NCI-H146 treated with DMSO at 0.1 percent for 48 hours (cell line): ENCODE data around the gene ATP10A.
"Not testable (repeated sequence)": the region's sequence is repeated elsewhere in the genome, so short reads cannot be mapped to it uniquely, and the experiment has no call there.

ENCODE experiments used
- DNase-seq: peaks from one replicate; lab custom pipeline; 2025; ENCODE audit not compliant: unreplicated experiment; lab: John Stamatoyannopoulos, UW

Gene ATP10A

DNA sequence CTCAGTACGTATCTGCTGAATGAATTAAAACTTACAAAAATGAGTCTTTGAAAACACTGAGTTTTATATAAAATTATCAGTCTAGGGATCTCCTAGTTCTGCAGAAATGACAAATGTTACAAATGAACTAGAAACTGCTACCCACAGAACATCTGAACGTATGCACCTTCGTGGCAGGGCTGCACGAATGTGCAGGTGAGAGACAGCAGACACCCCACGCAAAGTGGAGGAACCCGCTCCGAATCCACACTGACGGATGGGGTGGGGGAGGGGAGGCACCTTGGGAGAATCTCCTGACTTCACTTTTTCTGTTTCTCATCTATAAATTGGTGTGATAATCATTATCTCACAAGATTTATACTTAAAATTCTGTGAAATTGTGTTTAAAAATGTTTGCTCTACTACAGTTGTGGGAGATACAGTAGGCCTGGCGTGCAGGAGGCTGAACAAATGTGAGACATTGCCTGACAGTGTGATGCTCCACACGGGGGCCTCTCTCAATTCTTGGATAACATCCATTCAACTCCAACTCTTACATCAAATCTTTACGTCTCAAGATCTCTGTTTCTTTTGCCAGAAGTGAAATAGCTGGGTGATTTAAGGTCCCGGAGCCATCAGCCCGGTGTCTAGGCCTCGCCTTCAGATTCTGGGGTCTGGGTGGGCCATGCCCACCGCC lies 86.9 kb downstream of the ATP10A start:
- no peak for DNase-seq

DNA sequence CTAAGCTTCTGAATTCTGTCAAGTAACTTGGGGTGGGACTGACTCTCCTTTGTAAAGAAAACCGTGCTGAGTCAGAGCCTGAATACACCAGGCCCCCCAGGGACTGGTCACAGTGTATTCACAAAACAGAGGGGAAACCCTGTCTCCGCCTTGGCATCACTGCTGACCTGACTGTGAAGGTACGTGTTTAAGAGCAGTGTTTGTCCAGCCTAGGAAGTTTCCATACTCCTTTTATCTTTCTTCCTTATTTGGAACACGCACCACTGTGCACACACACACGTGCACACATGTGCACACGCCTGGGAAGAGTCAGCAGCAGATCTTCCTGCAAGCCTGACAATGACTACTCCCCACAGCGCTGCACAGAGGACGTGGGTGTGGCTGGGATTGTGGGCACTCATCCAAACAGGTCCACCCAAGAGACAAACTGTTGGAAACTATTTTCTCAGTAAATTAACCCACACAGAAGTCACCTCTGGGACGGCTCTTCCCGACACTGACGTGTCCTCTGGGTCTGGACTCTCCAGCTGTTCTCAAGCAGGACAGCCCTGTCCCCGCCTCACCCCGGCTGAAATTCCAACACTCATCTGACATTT lies 87.7 kb downstream of the ATP10A start:
- no peak for DNase-seq

DNA sequence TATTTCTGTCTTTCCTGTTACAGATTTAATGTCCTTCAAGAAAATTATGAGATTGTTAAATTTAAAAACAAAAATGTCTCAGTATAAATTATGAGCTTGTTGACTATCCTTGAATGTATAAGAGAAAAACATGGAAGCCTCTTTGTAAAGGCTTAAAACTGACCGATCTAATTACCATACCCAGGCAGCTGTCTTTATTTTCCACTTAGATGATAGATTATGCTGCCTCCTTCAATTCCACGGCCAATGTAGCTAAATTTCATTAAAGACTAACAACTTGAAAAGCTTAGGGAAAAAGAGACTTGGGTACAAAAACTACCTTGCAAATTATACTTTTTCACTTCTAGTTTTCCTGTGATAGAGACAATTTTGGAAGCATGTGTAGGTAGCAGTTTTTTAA lies 88.3 kb downstream of the ATP10A start:
- no peak for DNase-seq

DNA sequence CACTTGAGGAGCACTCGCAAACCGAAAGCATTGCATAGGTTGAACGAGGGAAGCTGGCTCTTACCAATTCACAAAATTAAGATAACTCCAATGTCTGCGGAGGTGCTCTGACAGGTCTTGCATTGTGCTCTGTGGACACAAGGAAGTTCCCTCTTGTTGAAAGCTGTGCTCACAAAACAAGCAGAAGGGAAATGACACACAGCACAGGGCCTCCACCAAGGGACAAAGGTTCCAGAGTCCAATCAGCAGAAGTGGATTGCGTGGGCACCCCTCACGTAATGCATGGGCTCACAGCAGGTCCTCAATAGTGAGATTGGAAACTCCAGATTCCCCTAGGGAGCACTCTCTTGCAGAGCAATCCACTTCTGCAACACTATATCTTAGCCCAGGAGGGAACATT lies 89.9 kb downstream of the ATP10A start:
- DNase-seq: no peak

DNA sequence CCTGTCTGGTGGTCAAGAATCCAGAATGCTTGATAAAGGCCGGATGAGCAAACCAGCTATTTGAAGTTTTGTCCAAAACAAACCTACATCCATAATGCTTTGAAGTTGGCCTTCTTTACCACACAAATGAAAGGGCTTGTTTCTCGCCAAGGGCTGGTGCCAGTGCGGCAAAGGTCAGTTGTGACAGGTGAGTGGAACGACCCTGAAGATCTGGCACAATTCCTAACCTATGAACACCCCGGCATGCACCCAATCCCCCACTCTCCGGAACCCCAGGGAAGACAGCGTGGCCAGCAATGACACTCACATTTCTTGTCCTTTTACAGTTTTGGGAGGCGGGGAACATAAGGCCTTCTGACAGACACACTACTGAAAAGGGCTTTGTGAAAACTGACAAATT lies 90.6 kb downstream of the ATP10A start:
- no peak for DNase-seq

DNA sequence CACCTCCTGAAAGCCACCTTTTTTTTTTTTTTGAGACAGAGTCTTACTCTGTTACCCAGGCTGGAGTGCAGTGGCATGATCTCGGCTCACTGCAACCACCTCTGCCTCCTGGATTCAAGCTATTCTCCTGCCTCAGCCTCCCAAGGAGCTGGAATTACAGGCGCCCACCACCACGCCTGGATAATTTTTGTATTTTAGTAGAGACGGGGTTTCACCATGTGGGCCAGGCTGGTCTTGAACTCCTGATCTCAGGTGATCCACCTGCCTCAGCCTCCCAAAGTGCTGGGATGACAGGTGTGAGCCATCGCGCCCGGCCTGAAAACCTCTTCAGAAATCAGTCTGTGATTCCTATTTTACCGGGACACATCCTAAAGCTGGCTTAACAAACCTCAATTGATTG lies 91.4 kb downstream of the ATP10A start:
- not testable (repeated sequence) for DNase-seq

DNA sequence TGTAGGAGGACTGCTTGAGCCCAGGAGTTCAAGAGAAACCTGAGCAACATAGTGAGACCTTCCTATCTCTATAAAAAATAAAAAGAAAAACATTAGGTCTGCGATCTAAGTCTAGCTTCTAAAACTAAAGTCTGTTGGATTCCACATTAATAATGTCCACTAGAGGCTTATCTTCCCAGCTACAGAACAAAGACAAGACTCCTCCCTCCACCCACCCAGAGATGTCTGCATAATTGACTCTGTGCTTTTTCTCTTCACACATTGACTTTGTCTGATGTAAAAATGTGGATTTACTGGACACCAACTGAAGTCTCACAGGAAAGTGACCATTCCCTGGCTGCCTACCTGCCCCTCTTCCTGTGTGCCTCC lies 91.8 kb downstream of the ATP10A start:
- no peak for DNase-seq

DNA sequence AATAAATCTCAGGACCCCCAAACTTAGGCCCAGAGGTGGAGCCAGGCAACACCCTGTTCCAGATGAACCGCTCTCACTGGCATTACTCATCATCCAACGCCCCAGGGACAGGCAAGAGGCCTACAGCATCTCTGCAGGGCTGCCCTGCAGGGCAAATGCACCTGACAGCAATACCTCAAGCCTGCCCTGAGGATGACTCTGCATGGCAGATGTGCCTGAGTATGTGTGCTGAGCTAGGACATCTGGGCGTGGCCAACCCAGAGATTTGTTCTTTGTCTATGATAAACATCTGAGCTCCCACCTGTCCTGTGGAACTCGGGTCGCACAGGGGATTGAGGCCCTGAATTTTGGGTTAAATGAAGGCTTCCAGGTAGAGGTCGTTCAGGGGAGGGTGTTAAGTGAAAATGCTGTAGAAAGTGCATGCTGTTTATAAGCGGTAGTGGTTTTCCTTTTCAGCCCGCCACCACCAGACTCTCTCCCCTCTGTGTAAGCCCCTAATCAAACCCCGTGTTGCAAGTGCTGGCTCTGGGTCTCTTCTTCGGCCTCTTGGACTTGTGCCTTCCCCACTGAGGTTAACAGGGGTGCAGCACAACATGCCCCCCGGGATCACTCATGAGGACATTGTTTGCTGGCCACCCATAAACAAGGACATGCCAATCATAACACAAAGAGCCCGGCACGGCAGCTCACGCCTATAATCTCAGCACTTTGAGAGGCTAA lies 92.3 kb downstream of the ATP10A start:
- no peak for DNase-seq

DNA sequence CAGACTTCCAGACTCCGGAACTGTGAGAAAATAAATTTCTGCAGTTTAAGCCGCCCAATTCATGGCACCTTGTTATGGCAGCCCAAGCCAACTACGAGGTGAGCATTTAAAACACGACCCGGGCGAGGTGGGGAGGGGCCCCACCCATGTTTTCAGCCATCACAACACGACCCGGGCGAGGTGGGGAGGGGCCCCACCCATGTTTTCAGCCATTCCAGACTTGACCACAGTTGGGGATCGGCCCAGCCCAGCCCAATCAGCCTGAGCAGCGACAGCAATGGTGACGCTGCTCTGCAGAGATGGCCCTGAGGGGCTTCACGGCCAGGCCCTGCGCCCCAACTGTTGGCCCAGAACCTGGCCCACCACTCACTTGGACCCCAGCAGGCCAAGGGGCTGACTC lies 93.1 kb downstream of the ATP10A start:
- DNase-seq: no peak

DNA sequence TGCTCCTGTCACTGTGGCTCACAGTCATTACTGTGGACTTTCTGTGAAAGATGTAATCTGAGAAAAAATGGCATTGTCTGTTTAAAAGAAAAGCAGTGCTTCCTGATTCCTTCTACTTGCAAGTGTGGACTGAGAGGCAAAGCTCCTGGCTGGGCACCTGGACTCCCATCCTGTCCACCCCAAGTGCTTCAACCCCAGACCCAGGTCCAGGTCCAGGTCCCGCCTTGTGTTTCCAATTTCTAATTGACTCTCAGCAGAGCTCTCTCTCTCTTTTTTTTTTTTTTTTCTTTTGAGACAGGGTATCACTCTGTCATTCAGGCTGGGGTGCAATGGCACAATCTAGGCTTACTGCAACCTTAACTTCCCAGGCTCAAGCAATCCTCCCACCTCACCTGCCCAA lies 94.9 kb downstream of the ATP10A start:
- DNase-seq: no peak

DNA sequence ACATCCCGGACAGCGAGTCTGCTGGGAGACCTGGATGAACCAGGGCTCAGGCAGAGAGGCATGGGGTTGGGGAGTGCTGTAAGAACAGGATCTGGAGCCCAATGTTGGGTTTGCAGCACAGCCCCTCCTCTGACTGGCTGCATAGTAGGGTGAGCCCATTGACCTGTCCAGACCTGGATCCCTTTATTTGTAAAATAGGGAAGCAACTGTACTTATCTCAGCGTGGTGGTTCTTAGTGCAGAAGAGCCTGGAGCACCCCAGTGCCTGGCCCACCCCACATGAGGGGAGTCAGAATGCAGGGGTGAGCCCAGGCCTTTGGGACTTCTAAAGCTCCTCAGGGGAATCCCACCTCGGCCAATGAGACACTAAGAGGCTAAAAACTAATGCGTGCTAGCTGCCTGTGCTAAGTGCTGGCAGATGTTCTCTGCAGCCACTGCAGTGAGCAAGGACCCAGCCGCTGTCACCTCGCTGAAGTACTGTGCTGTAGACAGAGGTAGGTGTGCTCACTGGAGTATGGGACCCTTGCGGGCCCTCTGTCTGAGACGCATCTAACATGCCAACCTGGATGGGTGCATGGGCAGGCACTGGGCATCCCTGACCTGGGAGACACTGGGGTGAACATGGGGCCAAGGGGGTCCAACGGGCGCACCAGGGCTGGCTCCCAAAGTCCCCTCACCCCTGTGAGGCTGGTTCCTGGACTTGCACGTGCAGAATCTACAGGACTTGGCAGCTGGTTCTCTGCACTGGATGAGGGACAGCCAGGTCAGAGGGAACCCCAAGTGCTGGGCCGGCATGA lies 95.6 kb downstream of the ATP10A start:
- DNase-seq: no peak

DNA sequence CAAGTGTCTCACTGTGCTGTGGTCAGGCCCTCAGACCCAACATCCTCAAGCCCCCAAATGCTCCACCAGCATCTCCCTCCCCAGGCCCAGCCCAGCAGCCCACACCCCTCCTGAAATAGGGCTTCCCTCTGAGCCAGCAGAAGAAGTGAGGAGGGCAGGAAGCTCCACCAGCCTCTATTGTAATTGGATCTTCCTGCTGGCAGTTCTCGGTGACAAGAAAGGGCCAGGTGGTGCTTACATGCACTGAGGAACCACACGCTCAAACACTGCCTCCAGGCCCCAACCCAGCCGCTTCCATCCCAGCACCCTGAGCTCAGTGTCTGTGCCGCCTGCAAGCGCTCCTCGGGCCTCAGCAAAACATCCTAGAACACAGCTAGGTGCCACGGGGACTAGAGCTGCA lies 96.7 kb downstream of the ATP10A start:
- no peak for DNase-seq

DNA sequence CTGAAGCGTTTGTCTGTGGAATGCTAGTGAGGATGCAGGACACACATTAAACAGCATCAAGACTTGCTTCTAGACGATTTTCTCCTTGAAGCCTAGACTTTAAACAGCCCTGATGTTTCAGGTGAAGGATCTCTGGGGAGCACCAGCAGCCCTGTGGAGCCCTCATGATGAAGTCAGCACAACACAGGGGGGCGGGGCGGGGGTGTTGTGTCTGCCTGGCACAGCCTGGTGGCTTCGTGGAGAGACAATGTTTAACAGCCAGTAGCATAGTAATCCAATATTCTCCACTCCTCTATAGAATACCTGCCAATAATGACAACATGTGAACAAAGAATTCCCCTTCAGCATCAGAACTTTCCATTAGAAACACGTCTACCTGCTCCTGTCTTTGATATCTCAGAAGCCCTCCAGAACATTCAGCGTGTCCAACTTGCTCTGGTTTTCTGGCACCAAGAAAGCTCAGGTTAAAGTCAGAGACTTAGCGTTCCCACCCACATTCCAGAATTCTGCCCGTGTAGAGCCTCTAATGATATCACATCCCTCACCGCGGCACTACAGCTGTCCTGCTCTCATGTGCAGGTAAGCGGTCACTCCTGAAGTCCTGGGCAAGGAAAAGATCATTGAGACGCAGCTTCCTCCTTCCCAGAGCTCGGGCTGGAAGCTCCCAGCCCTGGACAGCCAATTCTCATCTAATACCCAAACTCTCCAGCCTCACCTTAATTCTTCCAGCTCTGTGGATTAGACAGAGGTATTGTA lies 98.0 kb downstream of the ATP10A start:
- DNase-seq: no peak

DNA sequence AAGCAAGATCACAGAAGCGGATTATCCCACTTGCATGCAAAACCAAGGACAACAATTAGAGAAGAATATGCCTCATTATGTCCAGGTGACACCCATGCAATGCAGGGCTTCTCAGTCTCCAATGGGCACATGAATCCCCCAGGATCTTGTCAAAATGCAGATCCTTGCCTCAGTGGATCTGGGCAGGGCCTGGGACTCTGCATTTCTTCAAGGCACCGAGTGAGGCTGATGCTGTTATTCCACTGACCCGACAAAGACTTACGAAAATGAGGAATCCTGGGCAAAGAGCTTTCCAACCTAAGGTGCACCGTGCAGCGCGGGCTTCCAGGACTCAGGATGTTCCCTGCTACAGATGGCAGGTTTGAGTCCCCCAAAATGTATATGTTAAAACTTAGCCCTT lies 99.2 kb downstream of the ATP10A start:
- no peak for DNase-seq

DNA sequence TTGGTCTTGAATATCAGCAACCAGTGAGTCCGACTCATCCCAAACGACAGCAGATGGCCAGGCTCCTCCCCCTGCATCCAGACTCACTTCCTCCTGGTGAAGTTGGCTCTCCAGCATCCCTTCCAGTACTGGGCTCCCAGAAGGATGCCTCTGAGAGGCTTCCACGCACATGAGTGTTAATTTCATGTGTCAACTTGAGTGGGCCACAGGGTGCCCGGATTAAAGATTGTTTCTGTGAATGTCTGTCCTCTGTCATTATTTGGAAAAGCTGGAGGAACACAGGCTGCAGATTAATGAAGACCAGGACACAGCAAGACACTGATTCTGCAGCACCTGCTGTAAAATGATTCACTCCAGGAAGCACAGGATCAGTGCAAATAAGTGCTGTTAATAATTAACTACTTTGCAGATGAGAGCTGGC lies 99.8 kb downstream of the ATP10A start:
- DNase-seq: no peak

DNA sequence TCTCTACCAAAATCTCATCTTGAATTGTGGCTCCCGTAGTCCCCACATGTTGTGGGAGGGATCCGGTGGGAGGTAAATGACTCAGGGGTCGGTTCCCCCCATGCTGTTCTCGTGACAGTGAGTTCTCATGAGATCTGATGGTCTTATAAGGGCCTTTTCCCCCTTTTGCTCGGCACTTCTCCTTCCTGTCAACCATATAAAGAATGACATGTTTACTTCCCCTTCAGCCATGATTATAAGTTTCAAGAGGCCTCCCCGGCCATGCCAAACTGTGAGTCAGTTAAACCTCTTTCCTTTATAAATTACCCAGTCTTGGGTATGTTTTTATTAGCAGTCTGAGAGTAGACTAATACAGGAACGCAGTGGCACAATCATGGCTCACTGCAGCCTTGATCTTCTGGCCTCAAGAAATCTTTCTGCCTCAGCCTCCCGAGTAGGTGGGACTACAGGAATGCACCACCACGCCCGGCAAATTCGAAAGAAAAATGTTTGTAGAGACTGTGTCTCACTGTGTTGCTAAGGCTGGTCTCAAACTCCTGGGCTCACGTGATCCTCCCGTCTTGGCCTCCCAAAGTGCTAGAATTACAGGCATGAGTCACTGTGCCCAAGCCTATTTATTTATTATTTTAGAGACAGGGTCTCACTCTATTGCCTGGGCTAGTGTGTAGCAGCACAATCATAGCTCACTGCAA lies 101.0 kb downstream of the ATP10A start:
- no peak for DNase-seq

DNA sequence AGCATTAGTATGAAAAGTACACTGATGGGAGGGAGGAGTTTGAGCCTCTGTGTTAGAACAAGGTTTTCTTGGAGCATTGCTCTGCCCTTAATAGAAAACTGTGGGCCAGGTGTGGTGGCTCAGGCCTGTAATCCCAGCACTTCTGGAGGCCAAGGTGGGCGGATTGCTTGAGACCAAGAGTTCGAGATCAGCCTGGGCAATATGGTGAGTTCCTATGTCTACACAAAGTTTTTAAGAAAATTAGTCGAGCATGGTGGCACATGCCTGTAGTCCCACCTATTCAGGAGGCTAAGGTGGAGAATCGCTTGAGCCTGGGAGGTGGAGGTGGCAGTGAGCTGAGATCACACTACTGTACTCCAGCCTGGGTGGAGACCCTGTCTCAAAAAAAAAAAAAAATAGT lies 103.7 kb downstream of the ATP10A start:
- DNase-seq: no peak

DNA sequence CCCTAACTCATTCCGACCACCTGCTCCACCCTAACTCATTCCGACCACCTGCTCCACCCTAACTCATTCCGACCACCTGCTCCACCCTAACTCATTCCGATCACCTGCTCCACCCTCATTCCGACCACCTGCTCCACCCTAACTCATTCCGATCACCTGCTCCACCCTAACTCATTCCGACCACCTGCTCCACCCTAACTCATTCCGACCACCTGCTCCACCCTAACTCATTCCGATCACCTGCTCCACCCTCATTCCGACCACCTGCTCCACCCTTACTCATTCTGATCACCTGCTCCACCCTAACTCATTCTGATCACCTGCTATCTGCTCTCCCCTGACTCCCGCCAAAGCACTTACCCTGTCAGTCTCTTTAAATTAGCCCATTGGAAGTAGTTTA lies 104.5 kb downstream of the ATP10A start:
- not testable (repeated sequence) for DNase-seq

DNA sequence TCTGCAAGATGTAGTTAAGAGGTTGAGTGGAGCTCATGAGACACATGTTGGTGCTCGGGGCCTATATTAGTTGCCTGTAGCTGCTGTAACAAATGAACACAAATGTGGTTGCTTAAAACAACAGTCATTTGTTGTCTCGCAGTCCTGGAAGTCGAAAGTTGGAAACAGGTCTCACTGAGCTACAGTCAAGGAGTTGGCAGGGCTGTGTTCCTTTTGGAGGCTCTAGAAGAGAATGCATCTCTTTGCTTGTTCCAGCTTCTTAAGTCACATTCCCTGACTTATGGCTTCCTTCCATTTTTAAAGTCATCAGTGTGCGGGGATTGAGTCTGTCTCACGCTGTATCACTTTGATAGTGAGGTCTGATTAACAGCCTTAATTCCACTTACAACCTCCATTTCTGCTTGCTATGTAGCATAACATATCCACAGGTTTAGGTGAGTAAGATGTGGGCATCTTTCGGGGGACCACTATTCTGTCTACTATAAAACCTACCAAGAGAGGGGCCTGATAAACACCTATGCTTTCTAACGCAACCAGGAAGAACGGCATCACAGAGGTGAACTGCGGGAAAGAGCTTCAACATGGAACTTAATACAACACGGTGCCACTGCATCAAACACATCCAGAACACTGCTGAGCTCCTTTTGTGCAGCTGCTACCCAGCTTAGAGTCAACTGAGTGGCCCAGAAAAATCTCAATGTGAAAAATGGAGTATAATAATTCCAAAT lies 119.4 kb downstream of the ATP10A start:
- DNase-seq: no peak
